Body of pancreas (tissue), 4 donors: ENCODE results near the gene REG3G. TPM values are rescaled to one million over a fixed set of nuclear protein-coding genes. Genes with fewer than 3 reads are reported as not detected.

Experiments used
- ATAC-seq: fragments of 150-250 bp; one replicate; pipeline ENCODE4 v1.9.1; 2016
- DNase-seq, 4 donors: peaks; one replicate each; pipeline ENCODE4 v3.0.0-alpha.2; 2019
- H3K27ac ChIP-seq, 4 donors: fragments of 200-600 bp; sonication (generic); 1 replicate in 3 of 4; 2 replicates in 1 of 4; pipeline versions ENCODE4 v1.5.1 to v1.6.1; 2016 to 2019; ENCODE audit warnings: mild to moderate bottlenecking in 1 of 4, mixed read lengths in 1 of 4, moderate library complexity in 1 of 4
- H3K27me3 ChIP-seq, 2 donors: fragments of 200-600 bp; sonication (generic); one replicate each; pipeline ENCODE4 v1.6.0; 2016; ENCODE audit warnings: mild to moderate bottlenecking in 1 of 2
- H3K36me3 ChIP-seq, 2 donors: fragments of 200-600 bp; sonication (generic); replicated peaks in 1 of 2; 2 replicates each; pipeline ENCODE4 v1.5.1; 2016; ENCODE audit warnings: low read depth in 2 of 2; ENCODE audit not compliant: insufficient read depth in 1 of 2
- H3K4me1 ChIP-seq: fragments of 200-600 bp; sonication (generic); one replicate; pipeline ENCODE4 v1.6.0; 2016
- H3K4me3 ChIP-seq, 2 donors: fragments of 200-600 bp; sonication (generic); 1 replicate in 1 of 2; 2 replicates in 1 of 2; pipeline ENCODE4 v1.5.1; 2016 to 2019
- H3K9me3 ChIP-seq, 3 donors: fragments of 200-600 bp; sonication (generic); 1 replicate in 2 of 3; 2 replicates in 1 of 3; pipeline ENCODE4 v1.5.1; 2016
- POLR2A ChIP-seq, 3 donors: fragments of 450-650 bp; IDR thresholded peaks; one replicate each; pipeline ENCODE4 v1.6.1; 2016; ENCODE audit warnings: antibody characterized with exemption in 3 of 3, mild to moderate bottlenecking in 2 of 3
- WGBS, 2 donors: methylation state at CpG; one replicate each; pipeline ENCODE4 v1.1.5; 2017; 5-methylcytosine and 5-hydroxymethylcytosine counted together
- intact Hi-C: fragments of 100-400 bp; cut with DNase I; formaldehyde crosslinking; loops from one replicate; pipeline ENCODE4 v1.15.1; 2023
- total RNA-seq, 2 donors: library from RNA; depleted of rRNA; stranded (reverse); fragments of >200 nt; gene quantifications; one replicate each; pipeline ENCODE4 v1.1.0, GENCODE V29; 2016
- TF ChIP-seq, protein P1 (sequence below), 7 experiments: fragments of 450-650 bp in 4 of 7; fragments of 200-600 bp in 3 of 7; sonication (generic) in 3 of 7; IDR thresholded peaks; one replicate each; pipeline ENCODE4 v1.5.1; 2016 to 2019; ENCODE audit warnings: antibody characterized with exemption in 7 of 7

REG3G gene
- 100 to 1,000 TPM; 171 to 673 TPM for total RNA-seq

DNA sequence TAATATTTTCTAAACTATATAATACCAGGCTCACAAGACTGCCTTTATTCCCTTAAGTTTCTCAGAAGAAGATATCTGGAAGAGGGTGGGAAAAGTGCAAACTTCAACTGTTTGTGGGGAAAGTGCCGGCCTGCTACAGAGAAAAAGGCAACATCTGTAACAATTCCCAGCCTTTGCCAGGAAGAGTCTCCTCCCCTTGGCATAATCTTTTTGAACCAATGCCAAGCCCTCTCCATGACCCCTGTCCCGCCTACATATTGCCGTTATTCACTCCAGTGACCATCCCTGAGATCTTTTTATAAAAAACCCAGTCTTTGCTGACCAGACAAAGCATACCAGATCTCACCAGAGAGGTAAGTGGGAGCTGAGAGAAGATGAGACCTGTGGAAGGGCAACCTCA, at the start of gene REG3G:
Gene REG3G, plus strand, starts transcription at position 282 of the 400 bp plus-strand sequence. CDS start 392 bp downstream, outside the sequence.
- Histone ChIP-seq H3K27ac (peak within 1 kb of the TSS in 3 of 4 donors; percentile 24 to 78 (median 56)), H3K4me3 (no peak within 1 kb of the TSS), H3K4me1 (peaks cover 49% of the 10 kb centered on the region), H3K27me3 (no peaks in the 10 kb centered on the region), H3K36me3 (no peaks in the 10 kb centered on the region), H3K9me3 (no peaks in the 10 kb centered on the region)
- TF ChIP-seq, protein P1, sequence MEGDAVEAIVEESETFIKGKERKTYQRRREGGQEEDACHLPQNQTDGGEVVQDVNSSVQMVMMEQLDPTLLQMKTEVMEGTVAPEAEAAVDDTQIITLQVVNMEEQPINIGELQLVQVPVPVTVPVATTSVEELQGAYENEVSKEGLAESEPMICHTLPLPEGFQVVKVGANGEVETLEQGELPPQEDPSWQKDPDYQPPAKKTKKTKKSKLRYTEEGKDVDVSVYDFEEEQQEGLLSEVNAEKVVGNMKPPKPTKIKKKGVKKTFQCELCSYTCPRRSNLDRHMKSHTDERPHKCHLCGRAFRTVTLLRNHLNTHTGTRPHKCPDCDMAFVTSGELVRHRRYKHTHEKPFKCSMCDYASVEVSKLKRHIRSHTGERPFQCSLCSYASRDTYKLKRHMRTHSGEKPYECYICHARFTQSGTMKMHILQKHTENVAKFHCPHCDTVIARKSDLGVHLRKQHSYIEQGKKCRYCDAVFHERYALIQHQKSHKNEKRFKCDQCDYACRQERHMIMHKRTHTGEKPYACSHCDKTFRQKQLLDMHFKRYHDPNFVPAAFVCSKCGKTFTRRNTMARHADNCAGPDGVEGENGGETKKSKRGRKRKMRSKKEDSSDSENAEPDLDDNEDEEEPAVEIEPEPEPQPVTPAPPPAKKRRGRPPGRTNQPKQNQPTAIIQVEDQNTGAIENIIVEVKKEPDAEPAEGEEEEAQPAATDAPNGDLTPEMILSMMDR (IDR thresholded peaks at IDR 0.05), result no peak
- peak in 1 of 3 donors; percentile 9 for TF ChIP-seq POLR2A (IDR thresholded peaks at IDR 0.05)
- DNase-seq (peak; percentile 65 to 77 (median 76)), ATAC-seq (peak; percentile 88)
- intact Hi-C loops, result no loop called here
- WGBS, 2 donors, result 4 to 20% methylated on average over 3 of the region's 3 CpGs

- no peaks in the 10 kb centered on the region for H3K4me1 ChIP-seq
- WGBS, 2 donors, result 51 to 74% methylated on average over 4 of the region's 4 CpGs
- H3K27ac ChIP-seq, result no peak overlapping the region
- no peaks in the 10 kb centered on the region for H3K9me3 ChIP-seq
- no peaks in the 10 kb centered on the region for H3K27me3 ChIP-seq
- no peak overlapping the region for H3K4me3 ChIP-seq
- intact Hi-C loops, result no loop called here
- TF ChIP-seq, protein P1 (IDR thresholded peaks at IDR 0.05), result no peak
- TF ChIP-seq POLR2A (IDR thresholded peaks at IDR 0.05), result no peak
- H3K36me3 ChIP-seq, result no peaks in the 10 kb centered on the region
- ATAC-seq (no peak), DNase-seq (no peak)
These were observed 47.8 kb upstream of the REG3G start for GRCh38 chr2:78977661-78978145.

DNA sequence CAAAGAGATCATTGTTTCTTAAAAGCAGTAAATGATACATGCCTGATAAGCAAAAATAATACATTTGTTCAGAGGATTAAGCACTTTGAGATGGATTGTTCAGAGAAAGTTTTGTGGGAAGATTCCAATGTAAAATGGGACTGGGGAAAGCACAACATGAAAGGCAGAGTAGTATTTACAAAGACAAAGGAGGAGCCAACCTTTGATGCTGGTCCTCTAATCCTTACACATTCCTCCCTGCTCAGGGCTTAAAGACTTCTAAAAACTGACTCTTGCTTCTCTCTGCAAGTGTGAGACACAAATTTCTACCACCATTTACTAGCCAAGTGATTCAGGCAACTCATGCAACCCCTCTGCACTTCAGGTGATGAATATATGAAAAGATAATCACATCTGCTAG, 47.2 kb upstream of the REG3G start:
- no peaks in the 10 kb centered on the region for H3K27me3 ChIP-seq
- no peaks in the 10 kb centered on the region for H3K4me1 ChIP-seq
- no peak for TF ChIP-seq POLR2A (IDR thresholded peaks at IDR 0.05)
- TF ChIP-seq, protein P1 (IDR thresholded peaks at IDR 0.05), result no peak
- no peaks in the 10 kb centered on the region for H3K9me3 ChIP-seq
- DNase-seq, result no peak
- H3K4me3 ChIP-seq, result no peak overlapping the region
- no peaks in the 10 kb centered on the region for H3K36me3 ChIP-seq
- ATAC-seq, result no peak
- intact Hi-C loops, result no loop called here
- no peak overlapping the region for H3K27ac ChIP-seq

DNA sequence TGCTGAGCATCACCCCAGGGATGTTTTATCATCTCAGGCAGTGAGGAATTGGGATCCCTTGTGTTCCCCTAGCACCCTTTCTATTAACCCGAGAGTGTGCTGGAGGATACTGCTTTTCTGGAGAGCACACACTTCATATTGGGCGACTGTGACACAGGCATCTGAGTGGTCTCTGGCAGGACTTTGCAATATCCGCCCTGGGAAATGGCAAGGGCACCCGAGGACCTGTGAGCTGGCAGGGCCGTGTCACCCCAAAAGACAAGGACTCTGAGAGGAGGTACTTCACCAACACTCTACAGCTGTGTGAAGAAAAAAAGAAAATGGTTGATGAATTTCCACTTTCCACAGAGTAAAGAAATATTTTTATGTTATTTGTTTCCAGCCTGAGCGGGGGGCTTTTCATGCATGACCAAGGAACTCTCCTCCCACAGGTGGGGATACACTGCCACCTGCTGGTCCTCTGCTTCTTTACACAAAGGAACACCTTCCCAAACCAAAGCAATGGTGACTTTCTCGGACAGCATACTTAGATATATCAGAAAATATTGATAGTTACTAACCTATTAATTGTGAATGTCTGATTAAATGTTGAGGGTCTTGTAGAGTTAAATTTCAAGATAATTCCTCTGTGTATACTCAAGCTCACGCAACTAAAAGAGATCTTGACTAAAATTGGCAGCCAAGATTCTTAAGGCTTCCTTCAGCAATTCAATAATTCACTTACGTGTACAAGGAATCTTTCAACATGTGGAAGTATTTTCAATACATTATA, 45.9 kb upstream of the REG3G start:
- no peaks in the 10 kb centered on the region for H3K4me1 ChIP-seq
- no peak overlapping the region for H3K4me3 ChIP-seq
- ATAC-seq (peak; percentile 55), DNase-seq (peak; percentile 46 to 72 (median 65))
- intact Hi-C loops, result no loop called here
- TF ChIP-seq, protein P1 (IDR thresholded peaks at IDR 0.05), result peak; percentile 34 to 83 (median 75)
- no peak for TF ChIP-seq POLR2A (IDR thresholded peaks at IDR 0.05)
- no peaks in the 10 kb centered on the region for H3K36me3 ChIP-seq
- no peaks in the 10 kb centered on the region for H3K9me3 ChIP-seq
- no peaks in the 10 kb centered on the region for H3K27me3 ChIP-seq
- no peak overlapping the region for H3K27ac ChIP-seq
- 31 to 34% methylated on average over 9 of the region's 9 CpGs for WGBS, 2 donors

DNA sequence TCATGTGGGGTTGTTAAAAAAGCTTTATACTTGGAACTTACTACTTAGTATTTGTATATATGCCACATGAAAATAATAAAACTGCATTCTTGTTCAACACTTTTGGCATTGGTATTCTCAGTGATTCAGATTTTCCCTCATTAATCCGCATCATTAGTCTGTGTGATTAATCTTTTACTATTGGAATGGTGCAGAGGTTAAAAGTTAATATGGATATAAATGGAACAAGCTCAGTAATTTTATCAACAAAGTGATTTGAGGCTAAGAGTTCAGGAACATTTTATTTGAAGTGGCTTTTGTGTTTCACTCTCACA, 45.4 kb upstream of the REG3G start:
- intact Hi-C loops, result no loop called here
- Histone ChIP-seq H3K36me3 (no peaks in the 10 kb centered on the region), H3K4me1 (no peaks in the 10 kb centered on the region), H3K27ac (no peak overlapping the region), H3K9me3 (no peaks in the 10 kb centered on the region), H3K4me3 (no peak overlapping the region), H3K27me3 (no peaks in the 10 kb centered on the region)
- DNase-seq, result no peak
- no peak for TF ChIP-seq POLR2A (IDR thresholded peaks at IDR 0.05)
- TF ChIP-seq, protein P1 (IDR thresholded peaks at IDR 0.05), result no peak
- WGBS, 2 donors, result 27 to 31% methylated on average over 1 of the region's 1 CpG
- no peak for ATAC-seq
